ENCODE measurements around the gene ERG.

ERG gene

GRCh38 chr21:38533887-38534286 is 35.6 kb upstream of the ERG start:
- no peak for DNase-seq

DNA sequence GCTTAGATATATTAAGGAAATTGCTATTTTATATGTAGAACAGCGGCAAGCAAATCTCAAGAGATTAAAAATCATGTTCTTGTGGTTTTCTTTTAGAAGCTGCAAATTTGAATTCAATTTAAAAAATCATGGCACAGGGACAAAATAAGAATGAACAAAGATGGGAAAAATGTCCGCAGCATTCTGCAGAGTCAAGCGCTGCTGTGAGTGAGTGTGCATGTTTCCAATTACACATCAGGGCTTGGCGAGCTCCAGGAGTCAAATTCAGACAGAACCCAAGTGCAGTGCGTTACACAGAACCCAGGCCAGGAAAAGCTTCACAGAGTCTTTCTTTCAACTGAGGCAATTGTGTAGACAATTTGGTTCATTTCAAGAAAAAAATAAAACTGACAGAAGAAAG is 33.3 kb upstream of the ERG start:
- intact Hi-C loops (cut with DNase I; ENCODE audit: low total_unique reads), result no loop called here
- peak; percentile 35 to 75 for DNase-seq
- H3K27me3 ChIP-seq, result no peaks in the 10 kb centered on the region
- peak overlapping the region; percentile 51 to 55 for H3K27ac ChIP-seq
- no peaks in the 10 kb centered on the region for H3K9me3 ChIP-seq
- H3K4me3 ChIP-seq, result no peak overlapping the region
- H3K36me3 ChIP-seq, result no peaks in the 10 kb centered on the region
- TF ChIP-seq, protein P1, sequence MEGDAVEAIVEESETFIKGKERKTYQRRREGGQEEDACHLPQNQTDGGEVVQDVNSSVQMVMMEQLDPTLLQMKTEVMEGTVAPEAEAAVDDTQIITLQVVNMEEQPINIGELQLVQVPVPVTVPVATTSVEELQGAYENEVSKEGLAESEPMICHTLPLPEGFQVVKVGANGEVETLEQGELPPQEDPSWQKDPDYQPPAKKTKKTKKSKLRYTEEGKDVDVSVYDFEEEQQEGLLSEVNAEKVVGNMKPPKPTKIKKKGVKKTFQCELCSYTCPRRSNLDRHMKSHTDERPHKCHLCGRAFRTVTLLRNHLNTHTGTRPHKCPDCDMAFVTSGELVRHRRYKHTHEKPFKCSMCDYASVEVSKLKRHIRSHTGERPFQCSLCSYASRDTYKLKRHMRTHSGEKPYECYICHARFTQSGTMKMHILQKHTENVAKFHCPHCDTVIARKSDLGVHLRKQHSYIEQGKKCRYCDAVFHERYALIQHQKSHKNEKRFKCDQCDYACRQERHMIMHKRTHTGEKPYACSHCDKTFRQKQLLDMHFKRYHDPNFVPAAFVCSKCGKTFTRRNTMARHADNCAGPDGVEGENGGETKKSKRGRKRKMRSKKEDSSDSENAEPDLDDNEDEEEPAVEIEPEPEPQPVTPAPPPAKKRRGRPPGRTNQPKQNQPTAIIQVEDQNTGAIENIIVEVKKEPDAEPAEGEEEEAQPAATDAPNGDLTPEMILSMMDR (IDR thresholded peaks at IDR 0.05), result no peak
- peaks cover 0 to 22% (median 6%) of the 10 kb centered on the region in 4 donors for H3K4me1 ChIP-seq

More at GRCh38 chr21:38533887-38534286, 35.6 kb upstream of the ERG start:
- TF ChIP-seq, protein P1 (IDR thresholded peaks at IDR 0.05), result no peak
- Histone ChIP-seq H3K4me3 (no peak overlapping the region), H3K9me3 (no peaks in the 10 kb centered on the region), H3K4me1 (peaks cover 0 to 40% (median 6%) of the 10 kb centered on the region in 4 donors), H3K27ac (no peak overlapping the region), H3K27me3 (no peaks in the 10 kb centered on the region), H3K36me3 (no peaks in the 10 kb centered on the region)
- intact Hi-C loops (cut with DNase I; ENCODE audit: low total_unique reads), result no loop called here

DNA sequence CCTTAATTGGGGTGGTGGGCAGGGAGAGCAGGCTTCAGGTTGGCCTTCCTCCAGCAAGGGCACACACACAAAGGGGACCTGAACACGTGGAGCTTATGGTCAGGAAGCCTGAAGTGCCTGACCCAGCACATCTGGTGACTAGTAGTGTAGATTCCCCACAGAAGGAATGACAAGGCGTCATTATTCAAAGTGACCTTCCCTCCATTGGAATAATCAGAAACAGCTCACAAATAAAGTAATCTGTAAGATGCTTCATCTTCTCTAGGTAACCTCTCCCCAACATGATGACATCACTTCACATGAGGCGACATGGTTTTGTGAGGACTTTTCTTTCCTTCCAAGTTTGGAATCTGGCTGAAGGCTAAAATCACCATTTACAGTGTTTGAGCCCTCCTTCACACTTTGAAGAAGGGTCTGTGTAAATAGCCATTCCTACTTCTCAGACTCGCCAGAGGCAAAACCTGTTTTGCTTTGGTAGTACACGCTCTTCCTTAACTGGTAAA is 32.8 kb upstream of the ERG start:
- H3K36me3 ChIP-seq, result no peaks in the 10 kb centered on the region
- H3K4me3 ChIP-seq, result no peak overlapping the region
- DNase-seq, result no peak
- H3K27ac ChIP-seq, result peak overlapping the region; percentile 51 to 55
- H3K4me1 ChIP-seq, result peaks cover 0 to 22% (median 6%) of the 10 kb centered on the region in 4 donors
- no peaks in the 10 kb centered on the region for H3K27me3 ChIP-seq
- intact Hi-C loops (cut with DNase I; ENCODE audit: low total_unique reads), result no loop called here
- H3K9me3 ChIP-seq, result no peaks in the 10 kb centered on the region
- TF ChIP-seq, protein P1 (IDR thresholded peaks at IDR 0.05), result no peak

- Histone ChIP-seq H3K27ac (no peak overlapping the region), H3K9me3 (no peaks in the 10 kb centered on the region), H3K4me1 (peaks cover 0 to 47% (median 17%) of the 10 kb centered on the region in 4 donors), H3K27me3 (no peaks in the 10 kb centered on the region), H3K4me3 (no peak overlapping the region), H3K36me3 (no peaks in the 10 kb centered on the region)
- TF ChIP-seq, protein P1 (IDR thresholded peaks at IDR 0.05), result no peak
- DNase-seq, result no peak
- intact Hi-C loops (cut with DNase I; ENCODE audit: low total_unique reads), result no loop called here
Observed at GRCh38 chr21:38527737-38528136, 29.5 kb upstream of the ERG start.

DNA sequence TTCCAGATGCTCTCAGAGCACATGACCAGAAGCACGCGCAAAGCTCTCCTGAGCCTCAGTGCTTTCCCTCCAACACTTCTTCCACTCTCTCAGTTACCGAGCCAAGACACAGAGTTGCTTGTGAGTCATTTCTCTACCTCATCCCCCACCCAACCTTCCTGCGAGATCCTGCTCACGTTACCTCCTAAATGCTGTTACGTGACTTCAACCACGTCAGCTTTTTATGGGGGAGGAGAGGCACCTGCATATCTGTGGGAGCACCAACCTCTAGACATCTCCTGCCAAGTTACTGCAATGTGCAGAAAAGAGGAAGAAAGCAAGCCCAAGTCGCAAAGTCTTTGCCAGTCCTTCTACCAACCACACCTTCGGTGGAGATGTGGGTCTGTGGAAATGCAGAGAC is 27.2 kb upstream of the ERG start:
- Histone ChIP-seq H3K36me3 (no peaks in the 10 kb centered on the region), H3K9me3 (no peaks in the 10 kb centered on the region), H3K4me1 (peaks cover 0 to 43% (median 14%) of the 10 kb centered on the region in 4 donors), H3K4me3 (no peak overlapping the region), H3K27me3 (no peaks in the 10 kb centered on the region), H3K27ac (peak overlapping the region in 1 of 2 donors; percentile 46)
- no peak for DNase-seq
- TF ChIP-seq, protein P1 (IDR thresholded peaks at IDR 0.05), result no peak
- intact Hi-C loops (cut with DNase I; ENCODE audit: low total_unique reads), result no loop called here

Data from tibial artery (tissue), 4 donors.